Dermis blood vessel endothelial cell (primary cell): ENCODE measurements around the gene REV3L. TPM values are rescaled to one million over a fixed set of nuclear protein-coding genes. Genes with fewer than 3 reads are reported as not detected.
"Not testable (repeated sequence)": the region's sequence is repeated elsewhere in the genome, so short reads cannot be mapped to it uniquely, and the experiment has no call there.

Experiments used
- DNase-seq: peaks from one replicate; pipeline ENCODE4 v3.0.0; 2010
- total RNA-seq: library from RNA; depleted of rRNA; stranded (reverse); fragments of >200 nt; gene quantifications from 2 replicates; pipeline ENCODE4 v1.2.3, GENCODE V29; 2014

Gene REV3L
- total RNA-seq, 1 donor from 2014 or later = 39.5 TPM

DNA sequence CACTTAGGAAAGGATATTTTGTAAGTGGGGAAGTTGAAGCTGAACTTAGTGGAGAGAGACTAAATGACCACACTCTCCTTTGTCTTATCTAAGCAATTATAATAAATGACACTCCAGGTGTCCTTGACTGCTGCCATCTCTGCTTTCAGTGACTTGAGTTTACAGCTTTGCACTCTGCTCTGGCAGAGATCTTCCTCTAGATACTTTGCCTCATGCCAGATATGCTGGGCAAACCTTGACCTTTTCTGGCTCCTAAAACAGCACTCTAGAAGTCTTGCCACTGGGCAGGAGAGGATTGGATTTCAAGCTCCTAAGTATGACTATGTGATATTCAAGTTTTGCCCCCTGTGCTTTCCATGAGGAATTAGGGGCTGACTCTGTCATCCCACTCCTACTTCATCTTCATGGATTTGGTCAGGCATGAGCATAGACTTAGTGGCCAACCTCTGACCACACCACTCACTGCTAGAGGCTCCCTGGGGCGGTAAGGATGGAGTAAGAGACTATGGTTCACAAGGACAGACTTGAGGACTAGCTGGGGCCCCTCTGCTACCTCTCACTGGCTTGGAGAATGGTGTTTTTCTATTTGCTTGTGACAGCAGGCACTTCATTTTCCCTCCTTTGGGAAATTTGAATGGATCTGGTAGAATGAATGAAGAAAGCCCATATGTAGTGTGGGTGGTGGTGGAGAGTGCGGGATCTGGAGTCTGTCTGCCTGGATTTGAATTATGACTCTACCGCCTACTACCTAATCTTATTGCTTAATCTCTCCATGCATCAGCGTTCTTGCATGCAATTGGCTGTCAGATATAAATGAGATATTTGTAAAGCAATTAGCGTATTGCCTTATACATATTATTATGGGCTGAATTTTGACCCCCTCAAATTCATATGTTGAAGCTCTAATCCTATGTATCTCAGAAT, 191.4 kb downstream of the REV3L start:
- no peak for DNase-seq

DNA sequence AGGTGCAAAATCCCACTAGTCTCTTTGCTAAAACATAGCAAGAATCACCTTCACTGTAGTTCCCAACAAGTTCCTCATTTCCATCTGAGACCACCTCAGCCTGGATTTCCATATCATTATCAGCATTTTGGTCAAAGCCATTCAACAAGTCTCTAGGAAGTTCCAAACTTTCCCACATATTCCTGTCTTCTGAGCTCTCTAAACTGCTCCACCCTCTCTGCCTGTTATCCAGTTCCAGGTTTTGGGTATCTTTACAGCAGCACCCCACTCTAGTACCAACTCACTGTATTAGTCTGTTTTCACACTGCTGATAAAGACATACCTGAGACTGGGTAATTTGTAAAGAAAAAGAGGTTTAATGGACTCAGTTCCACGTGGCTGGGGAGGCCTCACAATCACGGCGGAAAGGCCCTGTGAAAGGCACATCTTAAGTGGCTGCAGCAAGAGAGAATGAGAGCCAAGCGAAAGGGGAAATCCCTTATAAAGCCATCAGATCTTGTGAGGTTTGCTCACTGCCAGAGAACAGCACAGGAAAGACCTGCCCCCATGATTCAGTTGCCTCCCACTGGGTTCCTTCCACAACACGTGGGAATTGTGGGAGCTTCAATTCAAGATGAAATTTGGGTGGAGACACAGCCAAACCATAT, 192.2 kb downstream of the REV3L start:
- peak; percentile 48 for DNase-seq

DNA sequence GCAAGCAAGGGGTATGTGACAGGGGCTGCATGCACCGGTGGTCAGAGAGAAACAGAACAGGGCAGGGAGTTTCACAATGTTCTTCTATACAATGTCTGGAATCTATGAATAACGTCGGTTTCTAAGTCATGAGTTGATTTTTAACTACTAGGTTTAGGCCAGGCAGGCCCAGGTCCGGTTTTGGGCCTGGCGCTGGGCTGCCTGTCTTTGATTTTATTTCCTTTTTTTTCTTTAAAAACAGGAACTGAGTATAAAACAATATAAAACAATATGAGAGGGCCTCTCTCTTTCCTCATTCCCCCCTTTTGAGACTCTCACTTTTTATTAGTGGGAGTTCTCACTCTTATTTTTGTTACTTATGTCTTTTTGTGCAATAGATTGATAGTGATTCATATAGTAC, 198.7 kb downstream of the REV3L start:
- not testable (repeated sequence) for DNase-seq

DNA sequence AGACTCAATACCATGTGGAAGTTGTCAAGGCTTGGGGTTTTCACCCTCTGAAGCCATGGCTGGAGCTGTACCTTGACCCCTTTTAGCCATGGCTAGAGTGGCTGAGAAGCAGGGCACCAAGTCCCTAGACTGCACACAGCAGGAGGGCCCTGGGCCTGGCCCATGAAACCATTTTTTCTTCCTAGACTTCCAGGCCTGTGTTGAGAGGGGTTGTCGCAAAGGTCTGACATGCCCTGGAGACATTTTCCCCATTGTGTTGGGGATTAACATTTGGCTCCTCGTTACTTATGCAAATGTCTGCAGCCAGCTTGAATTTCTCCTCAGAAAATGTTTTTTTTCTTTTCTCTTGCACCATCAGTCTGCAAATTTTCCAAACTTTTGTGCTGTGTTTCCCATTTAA, 199.3 kb downstream of the REV3L start:
- DNase-seq = no peak

DNA sequence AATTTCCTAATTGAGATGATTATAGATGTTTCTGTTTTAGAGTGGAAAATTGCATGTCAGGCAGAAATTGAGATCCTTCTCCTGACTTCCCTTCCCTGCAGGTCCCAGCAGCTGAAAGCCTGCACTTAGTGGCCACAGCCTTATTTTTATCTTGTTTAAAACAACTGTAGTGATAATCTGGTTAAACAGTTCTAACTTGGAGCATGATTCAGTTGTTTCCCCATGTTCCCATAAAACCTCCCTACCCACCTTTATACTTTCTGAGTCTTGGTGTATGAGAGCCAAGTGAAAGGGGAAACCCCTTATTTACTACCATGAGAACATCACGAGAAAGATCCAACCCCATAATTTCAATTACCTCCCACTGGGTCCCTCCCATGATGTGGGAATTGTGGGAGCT, 200.5 kb downstream of the REV3L start:
- DNase-seq = no peak

DNA sequence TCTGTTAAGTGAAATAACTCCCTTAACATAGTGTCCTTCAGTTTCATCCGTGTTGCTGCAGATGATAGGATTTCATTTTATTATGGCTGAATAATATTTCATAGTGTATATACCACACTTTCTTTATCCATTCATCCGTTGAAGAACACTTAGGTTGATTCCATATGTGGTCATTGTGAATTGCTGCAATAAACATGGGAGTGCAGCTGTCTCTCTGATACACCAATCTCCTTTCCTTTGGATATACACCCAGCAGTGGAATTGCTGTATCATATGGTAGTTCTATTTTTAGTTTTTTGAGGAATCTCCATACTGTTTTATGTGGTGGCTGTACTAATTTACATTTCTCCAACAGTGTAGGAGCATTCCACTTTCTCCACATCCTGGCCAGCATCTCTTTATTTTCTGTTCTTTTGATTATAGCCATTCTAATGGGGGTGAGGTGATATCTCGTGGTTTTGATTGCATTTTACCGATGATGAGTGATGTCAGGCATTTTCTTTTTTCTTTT, 202.5 kb downstream of the REV3L start:
- no peak for DNase-seq

DNA sequence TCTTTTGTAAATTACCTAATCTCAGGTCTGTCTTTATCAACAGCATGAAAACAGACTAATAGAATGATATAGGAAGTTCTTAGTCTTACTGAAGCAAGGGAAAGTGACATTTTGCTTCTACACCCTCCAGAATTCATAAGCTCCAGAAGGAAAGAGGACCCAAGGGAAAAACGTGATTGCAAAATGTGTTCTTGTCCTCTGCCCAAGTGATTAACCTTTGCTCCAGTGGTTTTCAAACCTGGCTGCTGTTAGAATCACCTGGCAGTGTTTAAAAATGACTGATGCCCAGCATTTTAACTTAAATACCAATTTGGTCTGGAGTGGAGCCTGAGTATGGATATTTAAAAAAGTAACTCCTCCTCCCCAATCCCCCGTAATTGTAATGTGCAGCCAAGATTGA, 204.3 kb downstream of the REV3L start:
- DNase-seq = no peak

DNA sequence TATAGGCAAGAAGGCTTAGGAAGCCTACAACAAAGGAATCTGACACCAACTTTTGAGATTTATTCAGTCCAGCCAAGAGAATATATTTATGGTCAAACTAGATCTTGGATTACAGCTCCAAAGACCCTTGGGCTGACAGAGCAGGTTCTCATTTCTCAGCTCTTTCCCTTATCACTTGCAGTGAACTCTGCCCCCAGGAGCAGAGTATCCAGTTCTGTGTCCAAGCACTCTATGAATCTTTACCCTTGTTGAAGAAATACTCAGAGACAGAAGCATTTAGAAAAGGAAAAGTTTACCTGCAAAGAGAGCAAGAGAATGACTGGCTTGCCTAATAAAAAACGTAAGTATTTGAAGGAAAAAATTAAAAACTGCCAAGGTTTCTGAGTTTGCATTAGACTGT, 205.2 kb downstream of the REV3L start:
- DNase-seq = no peak

DNA sequence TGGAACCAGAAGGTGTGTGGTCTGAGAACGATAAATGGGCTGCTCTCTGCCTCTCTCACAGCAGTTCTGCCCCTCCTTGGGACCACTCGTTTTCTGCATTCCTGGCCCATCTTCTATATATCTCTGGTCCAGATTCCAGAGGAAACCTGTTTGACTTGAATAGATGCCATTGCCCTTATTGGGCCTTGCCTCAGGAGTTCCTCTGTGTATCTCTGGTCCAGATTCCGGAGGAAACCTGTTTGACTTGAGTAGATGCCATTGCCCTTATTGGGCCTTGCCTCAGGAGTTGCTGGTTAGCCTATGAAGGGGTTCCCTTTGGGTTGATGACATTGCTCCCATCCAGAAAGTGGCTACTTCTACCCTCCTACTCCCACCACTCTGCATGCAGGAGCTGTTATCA, 206.3 kb downstream of the REV3L start:
- DNase-seq = no peak

DNA sequence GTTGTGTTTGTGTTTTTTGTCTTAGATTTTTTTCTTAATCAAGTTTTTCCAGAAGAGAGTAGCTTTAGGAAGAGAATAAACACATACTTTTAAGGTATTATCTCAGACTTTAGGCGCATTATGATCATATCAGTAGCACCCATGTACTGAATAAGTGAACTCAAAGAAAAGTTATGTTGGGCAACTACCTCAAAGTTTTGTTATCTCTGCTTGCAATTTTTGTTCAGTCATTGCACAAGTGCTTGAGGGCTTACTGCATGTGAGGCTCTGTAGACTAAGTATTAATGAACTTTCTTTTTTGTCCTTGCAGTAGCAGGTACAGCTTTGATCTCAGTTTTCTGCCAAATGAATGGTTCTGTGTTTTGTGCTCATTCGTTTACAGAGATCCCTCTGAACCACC, 206.7 kb downstream of the REV3L start:
- no peak for DNase-seq

DNA sequence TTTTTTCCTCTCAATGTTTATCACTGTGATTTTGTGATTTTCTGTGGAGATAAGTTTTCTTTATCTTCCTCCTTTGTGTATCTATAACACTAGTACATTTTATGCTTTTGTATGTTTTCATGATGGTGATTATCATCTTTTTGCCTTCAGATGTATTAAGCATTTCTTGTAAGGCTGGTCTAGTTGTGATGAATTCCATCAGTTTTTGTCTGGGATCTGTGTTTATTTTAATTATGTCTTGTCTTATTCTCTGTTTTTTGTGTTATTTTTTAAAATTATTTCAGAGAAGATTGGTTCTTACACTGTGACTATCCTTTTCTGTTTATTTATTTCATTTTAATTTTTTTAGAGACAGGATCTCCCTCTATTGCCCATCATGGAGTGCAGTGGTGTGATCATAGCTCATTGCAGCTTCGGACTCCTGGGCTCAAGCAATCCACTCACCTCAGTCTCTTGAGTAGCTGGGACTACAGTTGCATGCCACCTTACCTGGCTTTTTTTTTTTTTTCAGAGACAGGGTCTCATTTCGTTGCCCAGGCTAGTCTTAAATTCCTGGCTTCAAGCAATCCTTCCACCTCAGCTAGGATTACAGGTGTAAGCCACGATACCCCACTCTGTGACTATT, 208.3 kb downstream of the REV3L start:
- peak; percentile 16 for DNase-seq

DNA sequence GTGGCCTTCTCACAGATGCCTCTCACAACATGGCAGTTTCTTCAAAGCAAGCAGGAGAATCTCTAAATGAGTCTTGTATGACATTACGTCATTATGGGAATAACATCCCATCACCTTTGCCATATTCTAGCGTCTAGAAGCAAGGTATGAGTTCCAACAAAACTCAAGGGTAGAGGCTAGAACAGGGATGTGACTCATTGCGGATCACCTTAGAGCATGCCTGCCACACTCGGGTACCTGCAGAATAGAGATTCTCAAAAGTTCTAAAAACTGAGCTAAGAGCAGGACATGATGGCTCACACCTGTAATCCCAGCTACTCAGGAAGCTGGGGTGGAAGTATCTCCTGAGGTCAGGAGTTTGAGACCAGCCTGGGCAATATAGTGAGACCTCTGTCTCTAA, 212.9 kb downstream of the REV3L start:
- DNase-seq = no peak

DNA sequence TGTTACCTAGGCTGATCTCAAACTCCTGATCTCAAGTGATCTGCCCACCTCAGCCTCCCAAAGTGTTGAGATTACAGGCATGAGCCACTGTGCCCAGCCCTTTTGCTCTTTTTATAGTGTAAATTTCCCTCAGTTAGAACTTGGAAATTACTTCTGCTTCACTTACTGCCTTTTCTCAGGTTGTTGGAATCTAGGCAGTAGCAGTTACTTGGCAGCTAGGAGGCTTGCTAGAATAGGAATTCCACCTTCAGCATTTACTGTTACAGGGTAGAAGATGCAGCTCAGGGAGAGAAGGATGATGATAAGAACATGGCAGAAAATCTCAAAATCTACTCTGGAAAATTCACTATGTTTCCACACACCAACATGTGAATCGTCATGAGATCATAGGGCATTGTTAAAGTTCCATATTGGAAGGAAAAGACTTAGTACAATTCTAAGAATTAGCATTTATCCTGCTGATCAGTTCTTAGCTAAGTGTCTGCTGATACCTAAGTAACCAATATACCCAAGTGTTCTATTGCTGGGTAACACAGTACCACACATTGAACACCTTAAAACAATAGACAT, 213.5 kb downstream of the REV3L start:
- no peak for DNase-seq

DNA sequence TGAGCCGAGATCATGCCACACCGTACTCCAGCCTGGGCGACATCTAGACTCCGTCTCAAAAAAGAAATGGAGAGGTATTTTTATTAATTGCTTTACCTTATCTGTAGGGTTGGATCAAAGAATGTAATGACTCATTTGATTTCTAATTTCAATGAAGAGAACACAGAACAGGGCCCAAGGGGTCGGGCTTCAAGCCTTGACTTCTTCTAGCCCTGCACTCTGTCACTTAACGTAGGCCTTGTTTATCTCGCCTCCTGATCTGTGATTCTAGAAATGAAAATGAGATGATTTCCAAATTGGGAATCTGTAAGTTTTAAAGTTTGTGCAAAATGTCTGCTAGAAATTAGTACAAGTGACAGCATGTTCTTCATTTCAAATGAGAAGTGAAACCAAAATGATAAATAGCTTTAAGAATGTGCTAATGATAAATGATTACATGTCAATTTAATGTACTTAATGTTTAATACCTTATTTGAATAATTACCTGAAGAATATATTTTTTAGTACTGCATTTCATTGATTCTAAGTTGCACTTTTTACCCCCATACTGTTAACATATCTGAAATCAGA, 215.2 kb downstream of the REV3L start:
- no peak for DNase-seq

DNA sequence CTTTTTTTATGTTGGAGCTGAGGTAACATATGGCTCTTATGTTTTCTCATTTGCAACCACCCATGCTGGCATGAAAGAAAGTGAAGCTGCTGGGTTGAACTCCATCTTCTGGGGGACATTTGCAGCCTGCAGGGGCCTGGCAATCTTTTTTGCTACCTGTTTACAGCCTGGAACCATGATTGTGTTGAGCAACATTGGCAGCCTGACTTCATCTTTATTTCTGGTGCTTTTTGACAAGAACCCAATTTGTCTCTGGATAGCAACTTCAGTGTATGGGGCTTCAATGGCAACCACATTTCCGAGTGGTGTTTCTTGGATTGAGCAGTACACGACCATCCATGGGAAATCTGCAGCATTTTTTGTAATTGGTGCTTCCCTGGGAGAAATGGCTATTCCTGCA, 216.7 kb downstream of the REV3L start:
- DNase-seq = no peak

DNA sequence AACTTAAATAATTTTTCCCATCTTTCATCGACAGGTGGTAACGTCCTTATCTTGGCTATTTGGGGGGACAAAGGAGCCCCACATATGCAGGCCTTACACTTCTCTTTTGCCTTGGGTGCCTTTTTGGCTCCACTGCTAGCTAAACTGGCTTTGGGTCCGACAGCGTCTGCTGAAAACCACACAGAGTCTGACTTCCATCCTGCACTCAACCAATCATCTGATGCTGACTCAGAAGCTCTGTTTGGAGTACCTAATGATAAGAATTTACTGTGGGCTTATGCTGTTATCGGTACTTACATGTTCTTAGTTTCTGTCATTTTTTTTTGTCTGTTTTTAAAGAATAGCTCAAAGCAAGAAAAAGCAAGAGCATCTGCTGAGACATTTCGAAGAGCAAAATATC, 217.2 kb downstream of the REV3L start:
- DNase-seq = no peak

DNA sequence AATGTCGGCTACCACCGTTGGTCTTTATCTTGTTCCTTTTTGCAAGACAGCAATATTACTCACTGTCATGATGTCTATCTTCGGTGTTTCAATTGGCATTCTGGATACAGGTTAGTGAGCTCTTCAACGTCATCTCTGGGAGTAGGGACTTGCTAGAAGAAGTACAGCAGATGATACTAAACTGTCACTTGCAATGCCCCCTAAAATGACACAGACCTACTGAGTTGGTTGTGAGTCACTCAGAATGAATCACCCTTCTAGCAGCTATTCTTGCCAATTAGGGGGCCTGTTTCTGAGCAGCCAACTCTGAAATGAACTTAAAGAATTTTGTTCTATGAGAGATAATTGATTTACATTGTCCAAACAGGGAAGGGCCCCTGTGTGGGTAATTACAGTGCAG, 219.2 kb downstream of the REV3L start:
- DNase-seq = peak; percentile 62

DNA sequence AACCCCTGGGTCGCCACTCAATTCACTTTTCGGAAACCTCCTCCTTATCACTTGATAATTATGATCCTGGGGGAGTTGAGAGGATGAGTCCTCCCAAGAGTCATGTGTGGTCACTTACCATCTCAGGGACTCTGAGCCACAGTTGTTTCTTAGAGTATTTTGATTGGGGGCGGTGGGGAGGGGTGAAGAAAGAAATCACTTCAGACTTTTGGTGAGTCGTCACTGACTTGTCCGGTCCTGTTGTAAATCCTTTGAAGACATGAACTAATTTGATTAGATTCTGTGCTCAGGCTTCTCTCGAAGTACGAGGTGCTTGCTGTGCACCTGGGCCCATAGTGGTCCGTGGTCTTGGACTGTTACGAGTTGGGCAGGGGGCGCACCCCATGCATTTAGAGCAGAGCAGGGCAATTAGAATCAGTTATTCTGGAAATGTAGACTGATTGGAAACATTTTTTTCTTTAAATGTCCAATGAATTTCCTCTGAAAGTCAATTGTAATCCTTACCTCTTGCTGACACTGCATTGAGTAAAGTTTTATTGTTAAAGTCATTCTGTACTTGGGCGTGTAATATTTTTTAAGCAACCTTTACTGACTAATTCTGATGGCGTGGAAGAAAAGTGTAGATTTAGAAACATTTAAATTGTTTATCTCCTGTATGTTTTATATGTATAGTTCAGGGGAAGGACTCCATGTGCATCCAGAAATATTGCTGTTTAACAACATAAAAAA, 222.3 kb downstream of the REV3L start:
- DNase-seq = peak; percentile 6

DNA sequence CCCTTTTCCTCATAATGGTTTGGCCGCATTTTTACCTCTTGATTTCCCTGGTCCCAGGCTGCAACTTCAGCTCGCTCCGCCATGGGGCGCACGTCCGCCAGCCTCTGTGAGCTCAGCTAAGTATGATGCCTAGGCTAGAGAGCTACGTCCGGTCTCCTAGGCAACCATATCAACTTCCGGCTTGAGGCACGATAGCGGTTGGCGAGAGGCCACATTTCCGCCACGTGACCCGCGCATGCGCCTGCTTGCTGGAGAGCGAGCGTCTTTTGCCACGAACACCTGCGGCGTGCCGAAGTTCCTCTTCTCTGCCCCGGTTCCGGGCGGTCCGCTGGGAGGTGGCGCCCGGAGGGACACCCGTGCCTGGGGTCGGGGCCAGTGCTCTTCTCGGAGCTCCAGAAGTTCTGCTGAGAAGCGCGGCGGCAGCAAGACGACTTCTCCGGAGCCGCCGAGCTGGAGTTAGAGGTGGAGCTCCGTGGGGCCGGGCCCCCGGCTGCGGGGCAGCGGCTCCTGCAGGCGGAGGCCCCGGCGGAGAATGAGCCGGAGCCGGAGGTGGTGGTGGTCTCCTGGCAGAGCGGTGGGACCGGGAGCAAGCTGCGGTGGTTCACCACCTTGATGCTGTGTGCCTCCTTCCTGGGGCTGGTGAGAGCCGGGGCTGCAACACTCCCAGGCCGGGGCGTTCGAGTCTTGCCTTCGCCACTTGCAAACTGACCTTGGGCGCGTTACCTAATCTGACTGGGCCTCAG, 223.8 kb downstream of the REV3L start:
- peak; percentile 100 for DNase-seq

DNA sequence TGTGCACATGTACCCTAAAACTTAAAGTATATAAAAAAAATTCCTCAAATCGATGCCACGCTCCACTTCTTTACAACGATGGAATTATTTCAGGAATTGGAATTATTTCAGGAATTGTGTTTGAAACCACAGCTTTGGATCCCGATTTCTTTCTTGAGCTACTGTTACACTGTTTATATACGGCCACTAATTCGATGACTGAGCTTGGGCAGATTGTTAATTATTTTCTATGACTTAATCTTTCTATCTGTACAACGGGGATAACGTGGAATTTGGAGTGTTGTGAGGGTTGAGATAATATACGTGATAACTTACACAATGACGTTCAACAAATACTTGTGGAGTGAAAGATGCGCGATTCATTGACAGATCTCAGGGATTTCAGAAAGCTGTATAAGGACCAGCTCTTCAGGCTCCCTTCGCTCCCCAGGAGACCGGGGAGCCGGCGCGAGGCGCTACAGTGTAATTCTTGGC, 224.4 kb downstream of the REV3L start:
- no peak for DNase-seq

DNA sequence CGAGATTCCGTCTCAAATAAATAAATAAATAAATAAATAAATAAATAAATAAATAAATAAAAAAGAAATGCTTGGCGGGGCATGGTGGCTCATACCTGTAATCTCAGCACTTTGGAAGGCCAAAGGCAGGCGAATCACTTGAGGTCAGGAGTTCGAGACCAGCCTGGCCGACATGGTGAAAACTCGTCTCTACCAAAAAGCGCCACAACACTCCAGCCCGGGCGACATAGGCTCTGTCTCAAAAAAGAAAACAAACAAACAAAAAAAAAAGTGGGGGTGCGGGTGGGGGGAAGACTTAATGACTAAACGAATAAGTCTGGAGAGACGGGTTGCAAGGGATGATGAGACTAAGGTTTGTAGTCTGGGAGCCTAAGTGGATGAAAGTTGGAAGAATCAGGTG, 225.0 kb downstream of the REV3L start:
- DNase-seq = no peak
